ENCODE measurements around the gene IFNG. TPM values are rescaled to one million over a fixed set of nuclear protein-coding genes. Genes with fewer than 3 reads are reported as not detected.

The IFNG gene
- polyA plus RNA-seq, 1 donor = not detected

DNA sequence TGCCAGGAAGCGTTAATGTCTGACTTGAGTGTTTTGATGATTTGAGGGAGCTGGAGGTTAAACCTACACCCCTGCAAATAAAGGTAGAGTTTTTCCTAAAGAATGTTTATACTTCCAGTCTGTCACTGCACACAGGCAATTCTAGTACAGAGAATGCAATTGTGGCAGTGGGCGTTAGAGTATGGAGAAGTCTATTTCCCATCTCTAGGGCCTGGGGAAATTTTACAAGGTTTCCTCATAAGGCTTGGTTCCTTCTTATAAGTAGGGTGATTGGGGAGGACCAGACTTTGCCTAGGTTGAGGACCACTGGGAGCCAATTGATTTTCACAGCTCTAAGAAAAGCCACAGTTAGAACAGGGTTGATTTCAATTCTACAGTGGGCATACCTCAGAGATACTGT lies 44.3 kb downstream of the IFNG start:
- no peak for DNase-seq

DNA sequence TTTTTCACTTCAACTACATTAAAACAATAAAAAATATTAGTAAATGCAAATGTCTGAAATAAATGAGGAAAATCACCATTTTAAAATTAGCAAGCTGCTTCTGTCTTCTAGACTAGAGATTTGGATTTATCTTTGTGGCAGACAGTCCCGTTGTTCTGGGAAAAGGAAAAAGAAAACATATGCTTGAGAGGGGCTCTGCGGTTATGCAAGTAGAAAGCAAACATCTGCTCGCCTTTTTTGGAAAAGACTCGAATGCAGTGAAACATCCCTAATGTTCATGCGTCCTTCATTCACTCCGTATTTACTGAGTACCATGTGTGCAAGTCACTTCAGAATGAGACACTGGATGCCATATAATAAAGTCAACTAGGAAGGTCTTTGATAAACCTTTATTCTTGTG lies 44.9 kb downstream of the IFNG start:
- DNase-seq = peak; percentile 4

DNA sequence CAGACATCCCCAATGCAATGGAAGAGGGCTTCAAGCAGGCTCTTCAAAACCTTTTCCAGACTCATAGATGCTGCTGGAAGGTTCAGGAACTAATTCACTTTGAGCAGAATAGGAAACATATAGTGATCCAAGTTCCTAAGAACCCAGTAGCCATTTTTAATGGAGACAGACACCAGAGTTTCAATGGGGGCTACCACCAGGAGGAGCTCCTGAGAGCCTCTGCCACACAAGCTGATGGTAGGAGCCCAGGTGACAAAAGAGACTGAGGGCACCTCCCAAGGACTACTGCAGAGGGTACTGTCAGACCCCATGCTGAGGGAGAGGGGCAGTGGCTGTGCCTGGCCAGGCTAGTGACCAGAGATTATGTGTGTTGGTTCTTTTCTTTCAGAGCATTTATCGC lies 45.9 kb downstream of the IFNG start:
- DNase-seq = no peak

DNA sequence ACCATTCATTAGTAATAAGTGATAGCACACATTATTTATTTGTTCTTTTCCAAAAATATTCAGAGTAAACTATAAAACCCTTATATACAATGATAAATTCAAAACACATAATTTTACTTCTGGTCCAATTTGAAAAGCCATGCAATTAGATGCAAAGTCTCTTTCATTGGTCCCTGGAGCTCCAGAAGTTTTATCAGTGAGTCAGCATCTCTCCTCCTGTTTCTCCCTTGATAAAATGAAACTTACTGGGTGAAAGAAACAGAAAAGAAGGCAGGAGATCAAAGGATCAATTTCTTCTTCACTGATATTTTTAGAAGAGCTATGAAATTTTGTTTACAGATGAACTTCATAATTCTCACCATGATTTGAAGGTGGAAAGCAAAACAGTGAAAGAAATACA lies 47.5 kb downstream of the IFNG start:
- no peak for DNase-seq

DNA sequence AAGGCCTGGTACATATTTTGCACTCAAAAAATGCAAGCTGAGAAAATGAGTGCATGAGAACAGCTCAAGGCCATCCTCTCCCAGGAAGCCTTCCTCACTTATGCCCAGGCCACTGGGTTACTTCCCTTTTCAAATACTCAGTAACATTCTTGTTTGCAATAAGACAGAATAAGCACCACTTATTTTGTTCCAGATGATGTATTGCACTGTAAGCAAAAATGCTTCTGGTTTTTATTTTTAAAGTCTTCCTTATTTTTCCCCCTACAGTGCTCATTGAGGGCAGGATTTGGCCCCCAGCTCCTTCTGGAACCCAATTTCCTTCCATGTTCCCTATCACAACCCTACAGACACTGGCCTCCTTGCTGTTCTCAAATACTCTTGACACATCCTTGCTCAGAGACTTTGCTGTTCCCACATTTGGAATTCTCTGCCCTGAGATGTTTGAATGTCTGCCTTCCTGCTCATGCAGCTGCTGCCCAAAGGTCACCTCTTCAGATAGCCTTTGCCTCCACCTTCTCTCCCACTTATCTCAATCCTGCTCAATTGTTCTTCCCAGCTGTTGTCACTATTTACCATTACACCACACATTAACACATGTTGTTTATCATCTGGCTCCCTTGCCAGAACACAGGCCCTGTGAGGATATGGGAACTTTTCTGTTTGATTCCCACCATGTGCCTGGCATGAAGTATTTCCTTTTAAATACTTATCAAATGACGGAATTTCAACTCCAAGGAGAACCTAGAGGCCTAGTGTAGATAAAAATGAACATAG lies 49.9 kb downstream of the IFNG start:
- no peak for DNase-seq

DNA sequence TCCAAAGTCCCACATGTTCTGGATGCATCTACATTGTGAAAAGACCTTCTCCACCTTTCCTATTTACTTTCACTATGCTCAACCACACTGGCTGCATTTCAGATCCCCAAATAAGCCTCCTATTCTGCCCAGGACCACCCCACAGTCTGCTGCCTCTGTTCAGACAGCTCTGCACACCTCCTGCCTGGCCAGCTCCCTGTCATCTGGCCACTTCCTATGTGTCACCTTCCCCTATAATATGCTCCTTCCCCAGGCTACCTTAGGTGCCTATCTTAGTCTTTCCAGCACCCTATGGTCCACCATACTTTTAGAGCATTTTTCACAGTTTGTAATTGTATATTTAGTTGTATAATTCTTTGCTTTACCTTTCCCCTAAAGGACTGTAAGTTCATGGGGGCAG lies 50.5 kb downstream of the IFNG start:
- DNase-seq = no peak

DNA sequence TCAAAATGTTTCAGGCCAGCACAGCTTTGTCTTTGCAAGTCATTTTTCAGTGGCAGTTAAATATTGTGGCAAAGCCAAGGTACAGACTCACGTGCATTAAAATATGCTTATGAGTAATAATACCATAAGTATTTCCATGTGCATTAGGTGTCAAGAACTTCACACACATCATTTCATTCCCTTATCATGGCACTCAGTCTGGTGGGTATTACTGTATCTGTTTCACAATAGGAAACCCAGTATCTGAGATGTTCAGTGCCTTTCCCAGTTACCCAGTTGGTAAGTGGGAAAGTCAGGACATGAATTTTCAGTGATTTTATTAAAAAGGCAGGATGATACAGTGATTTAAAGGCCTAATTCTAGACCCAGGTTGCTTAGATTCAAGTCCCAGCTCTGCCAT lies 52.9 kb downstream of the IFNG start:
- DNase-seq = no peak

DNA sequence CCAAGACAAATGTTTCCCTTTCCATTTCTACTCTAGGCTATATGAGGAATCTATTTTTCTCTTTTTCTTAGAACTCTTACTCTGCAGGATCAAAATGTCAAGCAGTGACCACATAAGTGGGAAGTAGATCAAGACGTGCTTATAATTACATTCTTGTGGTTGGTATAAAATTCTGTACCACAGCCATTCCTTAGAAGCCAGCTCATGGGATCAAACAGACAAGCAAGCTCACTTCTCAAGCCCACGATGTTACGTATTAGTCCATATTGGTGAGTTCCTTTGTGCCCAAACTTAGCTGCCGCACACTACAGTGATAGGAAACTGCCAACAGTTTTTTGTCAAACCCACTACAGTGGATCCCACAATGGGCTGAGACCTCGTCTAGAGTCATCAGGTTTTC lies 53.4 kb downstream of the IFNG start:
- no peak for DNase-seq

Other genes starting within 250 kb of the IFNG start
- gene IFNG-AS1, start 170.3 kb downstream of the IFNG start, polyA plus RNA-seq (ENCODE audit: insufficient read length) = 0.28 TPM
- not detected for gene IL26, start 66.1 kb upstream of the IFNG start, polyA plus RNA-seq (ENCODE audit: insufficient read length)
- gene IL22, start 93.9 kb upstream of the IFNG start, polyA plus RNA-seq (ENCODE audit: insufficient read length) = not detected
- gene MDM1, start 172.6 kb upstream of the IFNG start, polyA plus RNA-seq (ENCODE audit: insufficient read length) = 46.2 TPM

All from left kidney (tissue), 2 donors.